OCI-LY3 (cell line): ENCODE measurements around the gene APAF1.

Experiments used
- CTCF ChIP-seq: fragments of 200-600, 300-600 bp; sonication (generic); IDR thresholded peaks from 2 replicates; pipeline ENCODE4 v1.5.1; 2014; ENCODE audit warnings: antibody characterized with exemption, low read length, low read depth
- EZH2phosphoT487 ChIP-seq: fragments of 200-600 bp; shearing (Covaris generic); IDR thresholded peaks from 2 replicates; pipeline ENCODE4 v1.6.1; 2018; ENCODE audit warnings: antibody characterized with exemption, mixed run types, low read depth

GRCh38 chr12:98780261-98780660 lies 135.2 kb downstream of the APAF1 start:
- TF ChIP-seq CTCF (no peak), EZH2phosphoT487 (no peak)
